DOHH2 (cell line): Measurements from ENCODE around the gene TRMT1L.
"Not testable (repeated sequence)": the region's sequence is repeated elsewhere in the genome, so short reads cannot be mapped to it uniquely, and the experiment has no call there.

Experiments
- H3F3A ChIP-seq: fragments of 200-600 bp; sonication (generic), shearing (Covaris generic); 2 replicates; pipeline ENCODE4 v1.6.0; 2016; ENCODE audit warnings: antibody characterized with exemption, mild to moderate bottlenecking; ENCODE audit not compliant: control insufficient read depth, insufficient read depth
- H3K27ac ChIP-seq: fragments of 200-600 bp; sonication (generic); 2 replicates; pipeline ENCODE4 v1.5.1; 2014; ENCODE audit warnings: low read depth, mild to moderate bottlenecking, low read length, moderate library complexity
- H3K27me3 ChIP-seq: fragments of 200-600 bp; sonication (generic); 2 replicates; pipeline ENCODE4 v1.6.1; 2014; ENCODE audit warnings: mild to moderate bottlenecking, low read length, mixed read lengths; ENCODE audit not compliant: control insufficient read depth
- H3K36me3 ChIP-seq: fragments of 200-600 bp; sonication (generic); 2 replicates; pipeline ENCODE4 v1.6.1; 2014; ENCODE audit warnings: mild to moderate bottlenecking, low read length, moderate library complexity, mixed read lengths; ENCODE audit not compliant: control insufficient read depth
- H3K4me1 ChIP-seq: fragments of 200-600 bp; sonication (generic); 2 replicates; pipeline ENCODE4 v1.6.1; 2014; ENCODE audit warnings: mild to moderate bottlenecking, low read length, mixed read lengths; ENCODE audit not compliant: control insufficient read depth
- H3K4me2 ChIP-seq: fragments of 200-600 bp; sonication (generic); 2 replicates; pipeline ENCODE4 v1.6.0; 2014; ENCODE audit warnings: mild to moderate bottlenecking, low read length, moderate library complexity
- H3K4me3 ChIP-seq: fragments of 200-600 bp; sonication (generic); 2 replicates; pipeline ENCODE4 v1.5.1; 2014; ENCODE audit warnings: mild to moderate bottlenecking, low read length, mixed read lengths
- H3K79me2 ChIP-seq: fragments of 200-600 bp; sonication (generic); 2 replicates; pipeline ENCODE4 v1.6.1; 2014; ENCODE audit warnings: mild to moderate bottlenecking, low read length, mixed read lengths; ENCODE audit not compliant: control insufficient read depth
- H3K9me2 ChIP-seq: fragments of 200-600 bp; sonication (generic); replicated peaks from 2 replicates; pipeline ENCODE4 v1.6.1; 2014; ENCODE audit warnings: mild to moderate bottlenecking, low read length, mixed read lengths; ENCODE audit not compliant: control insufficient read depth
- H3K9me3 ChIP-seq: fragments of 200-600 bp; sonication (generic); 2 replicates; pipeline ENCODE4 v1.6.1; 2014; ENCODE audit warnings: antibody characterized with exemption, low read length, mixed read lengths; ENCODE audit not compliant: control insufficient read depth, insufficient read depth
- H4K20me1 ChIP-seq: fragments of 200-600 bp; sonication (generic); 2 replicates; pipeline ENCODE4 v1.6.0; 2014; ENCODE audit warnings: low read depth, mild to moderate bottlenecking, antibody characterized with exemption, low read length, moderate library complexity; ENCODE audit not compliant: control insufficient read depth, insufficient read depth
- CTCF ChIP-seq: fragments of 200-600 bp; sonication (generic); IDR thresholded peaks from one replicate; pipeline ENCODE4 v1.5.1; 2014; ENCODE audit warnings: antibody characterized with exemption, mild to moderate bottlenecking, low read depth, low read length; ENCODE audit not compliant: poor library complexity, severe bottlenecking
- EZH2phosphoT487 ChIP-seq: fragments of 200-600 bp; sonication (generic); IDR thresholded peaks from 2 replicates; pipeline ENCODE4 v1.6.1; 2017; ENCODE audit warnings: borderline replicate concordance, mild to moderate bottlenecking, antibody characterized with exemption, low read length, moderate library complexity, mixed read lengths

The TRMT1L gene

GRCh38 chr1:185156854-185157598 is at the start of gene TRMT1L, which contains the start of gene SWT1:
TSS of gene TRMT1L (minus strand) at chr1:185156953. CDS start at chr1:185156712, 241 bp downstream.
TSS of gene SWT1 (plus strand) at chr1:185157167. CDS start at chr1:185160842, 3,675 bp downstream.
- H3K79me2 ChIP-seq, result peaks cover 33% of the 10 kb centered on the region
- H3K4me3 ChIP-seq, result peak within 1 kb of the TSS; percentile 97
- H3K4me2 ChIP-seq, result peak within 1 kb of the TSS; percentile 79
- no peak for TF ChIP-seq CTCF
- peaks cover 16% of the 10 kb centered on the region for H3K36me3 ChIP-seq
- peak within 1 kb of the TSS; percentile 67 for H3K27ac ChIP-seq
- no peaks in the 10 kb centered on the region for H3K27me3 ChIP-seq
- no peaks in the 10 kb centered on the region for H3F3A ChIP-seq
- no peaks in the 10 kb centered on the region for H3K9me3 ChIP-seq
- peaks cover 45% of the 10 kb centered on the region for H3K4me1 ChIP-seq
- H3K9me2 ChIP-seq, result no peaks in the 10 kb centered on the region
- H4K20me1 ChIP-seq, result no peaks in the 10 kb centered on the region

DNA sequence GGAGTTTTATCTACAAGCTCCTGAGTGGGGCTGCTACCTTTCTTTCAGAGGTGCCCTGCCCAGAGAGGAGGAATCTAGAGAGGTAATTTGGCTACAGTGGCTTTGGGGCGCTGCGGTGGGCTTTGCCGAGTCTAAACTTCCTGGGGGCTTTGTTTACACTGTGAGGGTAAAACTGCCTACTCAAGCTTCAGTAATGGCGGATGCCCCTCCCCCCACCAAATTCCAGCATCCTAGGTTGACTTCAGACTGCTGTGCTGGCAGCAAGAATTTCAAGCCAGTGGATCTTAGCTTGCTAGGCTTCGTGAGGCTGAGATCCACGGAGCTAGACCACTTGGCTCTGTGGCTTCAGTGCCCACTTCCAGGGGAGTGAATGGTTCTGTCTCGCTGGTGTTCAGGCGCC is 44.1 kb upstream of the TRMT1L start:
- no peaks in the 10 kb centered on the region for H4K20me1 ChIP-seq
- no peaks in the 10 kb centered on the region for H3K4me1 ChIP-seq
- no peaks in the 10 kb centered on the region for H3K79me2 ChIP-seq
- H3K27me3 ChIP-seq, result no peaks in the 10 kb centered on the region
- H3F3A ChIP-seq, result no peaks in the 10 kb centered on the region
- H3K4me2 ChIP-seq, result no peak overlapping the region
- H3K9me3 ChIP-seq, result no peaks in the 10 kb centered on the region
- H3K36me3 ChIP-seq, result no peaks in the 10 kb centered on the region
- no peak overlapping the region for H3K4me3 ChIP-seq
- H3K9me2 ChIP-seq, result no peaks in the 10 kb centered on the region
- H3K27ac ChIP-seq, result no peak overlapping the region
- no peak for TF ChIP-seq EZH2phosphoT487
- TF ChIP-seq CTCF, result no peak

GRCh38 chr1:185198712-185199111 is 42.0 kb upstream of the TRMT1L start:
- not testable (repeated sequence) for H3K4me2 ChIP-seq, H3K4me3 ChIP-seq, H3K27ac ChIP-seq, H4K20me1 ChIP-seq, H3K27me3 ChIP-seq, H3K79me2 ChIP-seq, H3K4me1 ChIP-seq, H3K9me3 ChIP-seq, H3F3A ChIP-seq, H3K36me3 ChIP-seq, H3K9me2 ChIP-seq

GRCh38 chr1:185193756-185194155 is 37.0 kb upstream of the TRMT1L start:
- H3K9me2 ChIP-seq, result no peaks in the 10 kb centered on the region
- no peaks in the 10 kb centered on the region for H4K20me1 ChIP-seq
- TF ChIP-seq CTCF, result no peak
- no peak for TF ChIP-seq EZH2phosphoT487
- H3K79me2 ChIP-seq, result no peaks in the 10 kb centered on the region
- H3K27ac ChIP-seq, result no peak overlapping the region
- H3F3A ChIP-seq, result no peaks in the 10 kb centered on the region
- H3K4me3 ChIP-seq, result no peak overlapping the region
- no peak overlapping the region for H3K4me2 ChIP-seq
- no peaks in the 10 kb centered on the region for H3K4me1 ChIP-seq
- no peaks in the 10 kb centered on the region for H3K36me3 ChIP-seq
- H3K9me3 ChIP-seq, result no peaks in the 10 kb centered on the region
- no peaks in the 10 kb centered on the region for H3K27me3 ChIP-seq
